ENCODE results near the gene CUL5. TPM values are rescaled to one million over a fixed set of nuclear protein-coding genes. Genes with fewer than 3 reads are reported as not detected.

The CUL5 gene
- total and polyA plus RNA-seq, 2 of the 8 experiments (the other 6 are each of a cell fraction or from before 2014, with no cell fraction given) = 4.9 to 31.8 TPM

DNA sequence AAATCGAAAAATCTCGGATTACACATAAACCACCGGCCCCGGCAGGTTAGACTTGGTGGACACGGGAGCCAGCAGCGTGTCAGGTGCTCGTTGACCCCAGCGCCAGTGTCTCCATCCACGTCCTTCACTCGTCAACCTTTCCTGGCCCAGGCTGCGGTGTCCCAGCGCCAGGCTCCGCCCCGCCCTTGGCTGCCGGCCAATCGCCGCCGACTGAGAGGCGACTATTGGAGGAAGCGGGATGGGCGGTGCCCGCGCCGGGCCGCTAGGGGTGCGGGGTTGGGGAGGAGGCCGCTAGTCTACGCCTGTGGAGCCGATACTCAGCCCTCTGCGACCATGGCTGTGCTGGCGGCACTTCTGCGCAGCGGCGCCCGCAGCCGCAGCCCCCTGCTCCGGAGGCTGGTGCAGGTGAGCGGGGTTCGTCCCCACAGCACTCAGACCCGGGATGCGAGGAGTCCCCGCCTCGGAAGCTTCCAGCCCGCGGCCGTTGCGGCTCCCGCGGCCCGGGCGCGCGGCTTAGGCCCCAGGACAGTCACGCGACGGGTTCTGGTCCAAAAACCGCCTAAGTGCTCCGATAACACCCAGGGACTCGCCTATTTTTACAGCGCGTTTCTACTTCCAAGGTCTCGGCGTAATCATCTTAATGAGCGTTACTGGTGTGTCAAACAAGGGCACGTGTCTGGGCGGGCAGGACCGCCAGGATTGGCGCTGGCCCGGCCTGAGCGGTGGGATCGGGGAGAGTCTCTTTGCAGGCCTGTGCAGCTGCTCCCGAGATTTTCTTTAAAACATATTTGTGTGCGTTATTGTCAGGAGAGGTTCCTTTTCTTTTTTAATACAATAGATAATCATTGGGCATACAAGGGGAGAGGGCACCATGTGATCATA is 112.8 kb downstream of the CUL5 start, which contains the start of gene ACAT1 (continued):
- peak; percentile 23 to 34 (median 33); a peak in 3 of 4 replicates for TF ChIP-seq CTCF (IDR thresholded peaks at IDR 0.05; ENCODE audit: control extremely low read depth in 1 of 3, insufficient read depth in 1 of 3, low read depth in 1 of 3, low read length in 3 of 3)
- peak; percentile 42 for TF ChIP-seq EZH2 (IDR thresholded peaks at IDR 0.05; ENCODE audit: low read depth, low read length, severe bottlenecking)
- no peak for TF ChIP-seq CBX5 (IDR thresholded peaks at IDR 0.05; ENCODE audit: low read depth, low read length)
- peak; percentile 97 for TF ChIP-seq KDM4A (IDR thresholded peaks at IDR 0.05; ENCODE audit: low read depth, low read length, severe bottlenecking)
- TF ChIP-seq SRF (IDR thresholded peaks at IDR 0.05; ENCODE audit: low read depth, low read length) = no peak
- TF ChIP-seq E2F6 (IDR thresholded peaks at IDR 0.05) = peak; percentile 83
- TF ChIP-seq, protein P1, sequence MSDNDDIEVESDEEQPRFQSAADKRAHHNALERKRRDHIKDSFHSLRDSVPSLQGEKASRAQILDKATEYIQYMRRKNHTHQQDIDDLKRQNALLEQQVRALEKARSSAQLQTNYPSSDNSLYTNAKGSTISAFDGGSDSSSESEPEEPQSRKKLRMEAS (IDR thresholded peaks at IDR 0.05) = peak; percentile 87
- TF ChIP-seq ASH2L (IDR thresholded peaks at IDR 0.05; ENCODE audit: low read length) = peak; percentile 97
- no peak for TF ChIP-seq SIX5 (IDR thresholded peaks at IDR 0.05; ENCODE audit: low read depth, low read length)
- no peak; the same call in 1 of the 2 replicates for TF ChIP-seq CREB1 (IDR thresholded peaks at IDR 0.05)
- peak; percentile 85 for TF ChIP-seq TAF7 (optimal IDR thresholded peaks at IDR 0.05; ENCODE audit: borderline replicate concordance, low read depth, low read length)
- TF ChIP-seq CBX8 (IDR thresholded peaks at IDR 0.05; ENCODE audit: borderline replicate concordance, low read depth, low read length) = no peak
- peak; percentile 78 to 92 for TF ChIP-seq POLR2A (IDR thresholded peaks at IDR 0.05; ENCODE audit: control extremely low read depth in 1 of 2, low read depth in 2 of 2, low read length in 2 of 2)
- no peak for TF ChIP-seq RXRA (IDR thresholded peaks at IDR 0.05; ENCODE audit: insufficient read depth, low read depth, low read length)
- no peak for TF ChIP-seq GTF2F1 (IDR thresholded peaks at IDR 0.05; ENCODE audit: borderline replicate concordance, low read depth, low read length)
- TF ChIP-seq CHD1 (IDR thresholded peaks at IDR 0.05; ENCODE audit: low read depth, low read length) = no peak
- TF ChIP-seq JUND (IDR thresholded peaks at IDR 0.05; ENCODE audit: low read length) = no peak
- TF ChIP-seq RBBP5 (IDR thresholded peaks at IDR 0.05; ENCODE audit: borderline replicate concordance, low read depth, low read length) = peak; percentile 48; the same call in 1 of the 2 replicates
- 0 out of 2 replicates have a peak, but pooled peaks have one; percentile 29 for TF ChIP-seq YY1 (IDR thresholded peaks at IDR 0.05; ENCODE audit: low read depth, low read length)
- TF ChIP-seq NRF1 (IDR thresholded peaks at IDR 0.05; ENCODE audit: low read depth, low read length) = no peak
- TF ChIP-seq POLR2AphosphoS5 (IDR thresholded peaks at IDR 0.05; ENCODE audit: low read depth, low read length) = peak; percentile 86
